GM18909 (cell line): ENCODE data around the gene GTPBP3.
"Not testable (repeated sequence)": the region's sequence is repeated elsewhere in the genome, so short reads cannot be mapped to it uniquely, and the experiment has no call there.

Source experiments
- ATAC-seq: cut with Tn5 transposase; IDR thresholded peaks from one replicate; pipeline ENCODE4 v1.9.1; 2021; ENCODE audit warnings: mild to moderate bottlenecking; ENCODE audit not compliant: unreplicated experiment, poor library complexity

GTPBP3 gene

GRCh38 chr19:17340871-17341357 is 3.6 kb downstream of the GTPBP3 start:
- no peak for ATAC-seq

- no peak for ATAC-seq
Observed at GRCh38 chr19:17341386-17341785, 4.0 kb downstream of the GTPBP3 start.

GRCh38 chr19:17341845-17342244 is 4.5 kb downstream of the GTPBP3 start:
- no peak for ATAC-seq

- peak; percentile 52 for ATAC-seq
Observed at GRCh38 chr19:17346109-17346671, 8.8 kb downstream of the GTPBP3 start.

- ATAC-seq = no peak
Observed at GRCh38 chr19:17347361-17347760, 10.0 kb downstream of the GTPBP3 start.

- no peak for ATAC-seq
Observed at GRCh38 chr19:17347877-17348276, 10.5 kb downstream of the GTPBP3 start.

- no peak for ATAC-seq
Observed at GRCh38 chr19:17348700-17349099, 11.3 kb downstream of the GTPBP3 start.

- ATAC-seq = no peak
Observed at GRCh38 chr19:17351815-17352435, 14.6 kb downstream of the GTPBP3 start.

- ATAC-seq = no peak
Observed at GRCh38 chr19:17352608-17353280, 15.4 kb downstream of the GTPBP3 start.

- no peak for ATAC-seq
Observed at GRCh38 chr19:17353386-17353785, 16.0 kb downstream of the GTPBP3 start.

- ATAC-seq = no peak
Observed at GRCh38 chr19:17357078-17357666, 19.8 kb downstream of the GTPBP3 start.

GRCh38 chr19:17357724-17358123 is 20.4 kb downstream of the GTPBP3 start:
- ATAC-seq = no peak

- no peak for ATAC-seq
Observed at GRCh38 chr19:17358395-17358794, 21.0 kb downstream of the GTPBP3 start.

- no peak for ATAC-seq
Observed at GRCh38 chr19:17359905-17360800, 22.8 kb downstream of the GTPBP3 start.

GRCh38 chr19:17363852-17364605 is 26.7 kb downstream of the GTPBP3 start:
- not testable (repeated sequence) for ATAC-seq

GRCh38 chr19:17365361-17365760 is 28.0 kb downstream of the GTPBP3 start:
- ATAC-seq = no peak

GRCh38 chr19:17370026-17370587 is 32.8 kb downstream of the GTPBP3 start:
- peak; percentile 84 for ATAC-seq

GRCh38 chr19:17376935-17377600 is 39.7 kb downstream of the GTPBP3 start, which contains the start of gene PLVAP:
PLVAP (minus strand) TSS chr19:17377342; CDS start chr19:17377288, 54 bp downstream.
- no peak for ATAC-seq

GRCh38 chr19:17378271-17378670 is 40.9 kb downstream of the GTPBP3 start:
- no peak for ATAC-seq
